ENCODE data around the gene DRAP1. TPM values are rescaled to one million over a fixed set of nuclear protein-coding genes. Genes with fewer than 3 reads are reported as not detected.

The DRAP1 gene
- total RNA-seq, 1 experiment from 2014 or later, result 114 TPM

- CTCF ChIA-PET, result interaction anchor here (0.7 to 1.5 kb wide), 4 partner anchors 12 to 36 kb away, joined by 3 to 6 read pairs (median 4); partner anchors contain the start of gene FIBP
- H3K27ac Mint-ChIP-seq, result no peak overlapping the region
- H3K4me1 Mint-ChIP-seq, result peaks cover 9% of the 10 kb centered on the region
- DNase-seq (ENCODE audit: low spot score), result no peak
- TF ChIP-seq FOXP4 (CRISPR knock-in tag; IDR thresholded peaks at IDR 0.05) (no peak), EMX1 (CRISPR knock-in tag; IDR thresholded peaks at IDR 0.05) (no peak), ZNF121 (CRISPR knock-in tag; IDR thresholded peaks at IDR 0.05) (no peak), SP1 (CRISPR knock-in tag; conservative IDR thresholded peaks at IDR 0.05) (no peak), ZNF263 (CRISPR knock-in tag; IDR thresholded peaks at IDR 0.05; ENCODE audit: low read depth) (no peak), ATF3 (CRISPR knock-in tag; conservative IDR thresholded peaks at IDR 0.05) (no peak), KAT7 (CRISPR knock-in tag; IDR thresholded peaks at IDR 0.05; ENCODE audit: borderline replicate concordance) (no peak)
- no peak for ATAC-seq
- H3K27me3 Mint-ChIP-seq (ENCODE audit: low read depth), result no peaks in the 10 kb centered on the region
- POLR2A ChIA-PET, result no interaction called here
- H3K9me3 Mint-ChIP-seq, result no peaks in the 10 kb centered on the region
- peak overlapping the region; percentile 82 for H3K4me3 Mint-ChIP-seq
- peaks cover 12% of the 10 kb centered on the region for H3K36me3 Mint-ChIP-seq
These were observed 1.2 kb downstream of the DRAP1 start for GRCh38 chr11:65920372-65920802.

GRCh38 chr11:65921033-65921555 lies 1.9 kb downstream of the DRAP1 start:
- no peak for TF ChIP-seq ATF3 (CRISPR knock-in tag; conservative IDR thresholded peaks at IDR 0.05)
- ChIA-PET CTCF (interaction anchor here (0.7 to 1.5 kb wide), 3 partner anchors 11 to 37 kb away, joined by 3 to 6 read pairs (median 3); partner anchors contain the start of gene FIBP), POLR2A (no interaction called here)
- Mint-ChIP-seq H3K27me3 (ENCODE audit: low read depth) (no peaks in the 10 kb centered on the region), H3K36me3 (peaks cover 12% of the 10 kb centered on the region), H3K9me3 (no peaks in the 10 kb centered on the region), H3K4me3 (peak overlapping the region; percentile 82), H3K4me1 (peaks cover 8% of the 10 kb centered on the region; the same call in 1 of the 2 replicates), H3K27ac (no peak overlapping the region)
- no peak for ATAC-seq
- DNase-seq (ENCODE audit: low spot score), result no peak

GRCh38 chr11:65921876-65922275 lies 2.6 kb downstream of the DRAP1 start:
- Mint-ChIP-seq H3K27me3 (ENCODE audit: low read depth) (no peaks in the 10 kb centered on the region), H3K27ac (no peak overlapping the region; the same call in 1 of the 2 replicates), H3K4me1 (peaks cover 7% of the 10 kb centered on the region; the same call in 1 of the 2 replicates), H3K36me3 (peaks cover 12% of the 10 kb centered on the region), H3K9me3 (no peaks in the 10 kb centered on the region), H3K4me3 (no peak overlapping the region)
- POLR2A ChIA-PET, result interaction anchor here (0.6 kb wide), 1 partner anchor 23 kb away, joined by 3 read pairs; no protein-coding TSS in a partner anchor
- CTCF ChIA-PET, result interaction anchor here (1.0 to 1.5 kb wide), 2 partner anchors 10 to 33 kb away, joined by 3 to 6 read pairs; partner anchors contain the start of gene FIBP
- DNase-seq (ENCODE audit: low spot score) (no peak), ATAC-seq (no peak)
- TF ChIP-seq ZBTB43 (CRISPR knock-in tag; IDR thresholded peaks at IDR 0.05) (no peak), FOXP4 (CRISPR knock-in tag; IDR thresholded peaks at IDR 0.05) (no peak)

- DNase-seq (ENCODE audit: low spot score), result no peak
- ATAC-seq, result no peak
- Mint-ChIP-seq H3K27me3 (ENCODE audit: low read depth) (no peaks in the 10 kb centered on the region), H3K4me3 (no peak overlapping the region), H3K36me3 (peaks cover 12% of the 10 kb centered on the region), H3K9me3 (no peaks in the 10 kb centered on the region), H3K4me1 (peaks cover 4% of the 10 kb centered on the region; the same call in 1 of the 2 replicates), H3K27ac (no peak overlapping the region; the same call in 1 of the 2 replicates)
- ChIA-PET CTCF (interaction anchor here (0.9 to 1.4 kb wide), 2 partner anchors 34 to 38 kb away, joined by 3 to 7 read pairs; partner anchors contain the start of gene FIBP), POLR2A (interaction anchor here (1.0 kb wide), 1 partner anchor 32 kb away, joined by 4 read pairs; the partner anchor contains the start of gene CCDC85B)
- TF ChIP-seq ZNF512 (CRISPR knock-in tag; IDR thresholded peaks at IDR 0.05; ENCODE audit: borderline replicate concordance) (no peak), GRHL2 (CRISPR knock-in tag; IDR thresholded peaks at IDR 0.05; ENCODE audit: insufficient replicate concordance, severe bottlenecking) (no peak), CDX4 (CRISPR knock-in tag; IDR thresholded peaks at IDR 0.05; ENCODE audit: borderline replicate concordance) (no peak), STAT6 (CRISPR knock-in tag; conservative IDR thresholded peaks at IDR 0.05; ENCODE audit: low read depth) (no peak), EMX1 (CRISPR knock-in tag; IDR thresholded peaks at IDR 0.05) (no peak), FOXJ3 (CRISPR knock-in tag; IDR thresholded peaks at IDR 0.05; ENCODE audit: borderline replicate concordance) (no peak), ZNF232 (CRISPR knock-in tag; IDR thresholded peaks at IDR 0.05) (no peak), RELA (CRISPR knock-in tag; IDR thresholded peaks at IDR 0.05; ENCODE audit: borderline replicate concordance) (no peak)
These were observed 3.3 kb downstream of the DRAP1 start for GRCh38 chr11:65922565-65922964.
